Panc1 (cell line): Measurements from ENCODE around the gene SH3TC2. TPM values are rescaled to one million over a fixed set of nuclear protein-coding genes. Genes with fewer than 3 reads are reported as not detected.

Experiments
- ATAC-seq: fragments of 200-7000 bp; cut with Tn5 transposase; 2 replicates; pipeline ENCODE4 v1.9.1; 2020; ENCODE audit warnings: mild to moderate bottlenecking, moderate library complexity
- BruUV-seq: library from RNA; stranded (reverse); fragments of 400-500 nt; replicated peaks from 2 replicates; lab custom pipeline; 2021; lab: Mats Ljungman, UMichigan
- CTCF ChIA-PET: fragments of 300-600 bp; sonication (Branson Sonifier 250); formaldehyde crosslinking; loops from one replicate; lab custom pipeline; 2022; ENCODE audit warnings: antibody characterized with exemption; lab: Charles Lee
- POLR2A ChIA-PET: fragments of 300-600 bp; sonication (Branson Sonifier 250); formaldehyde crosslinking; loops from one replicate; lab custom pipeline; 2022; ENCODE audit warnings: antibody characterized with exemption; lab: Charles Lee
- DNase-seq: peaks from one replicate; pipeline ENCODE4 v3.0.0-alpha.2; 2010; ENCODE audit warnings: low read depth, low spot score
- H3K27ac ChIP-seq: 2 replicates; pipeline ENCODE4 v1.5.1; 2011; ENCODE audit warnings: mild to moderate bottlenecking, low read length, inconsistent platforms
- H3K27me3 ChIP-seq: fragments of 200-500 bp; sonication (Bioruptor generic); 2 replicates; pipeline ENCODE4 v1.6.0; 2014; ENCODE audit warnings: low read length, inconsistent platforms; ENCODE audit not compliant: control insufficient read depth, insufficient read depth
- H3K36me3 ChIP-seq: fragments of 200-500 bp; sonication (Bioruptor generic); 2 replicates; pipeline ENCODE4 v1.5.1; 2014; ENCODE audit warnings: inconsistent platforms, mild to moderate bottlenecking, low read length, moderate library complexity; ENCODE audit not compliant: control insufficient read depth, insufficient read depth
- H3K4me1 ChIP-seq: 2 replicates; pipeline ENCODE4 v1.5.1; 2011; ENCODE audit warnings: inconsistent platforms, mild to moderate bottlenecking, low read length, moderate library complexity; ENCODE audit not compliant: control insufficient read depth, insufficient read depth
- H3K4me3 ChIP-seq, 2 experiments: 2 replicates each; pipeline ENCODE4 v1.5.1; 2011 to 2012; ENCODE audit warnings: low read depth in 2 of 2, low read length in 2 of 2, mild to moderate bottlenecking in 2 of 2, inconsistent platforms in 1 of 2, moderate library complexity in 1 of 2
- H3K9me3 ChIP-seq: fragments of 200-500 bp; sonication (Bioruptor generic); 2 replicates; pipeline ENCODE4 v1.5.1; 2014; ENCODE audit warnings: low read depth, mild to moderate bottlenecking, inconsistent platforms, low read length, moderate library complexity; ENCODE audit not compliant: control insufficient read depth, insufficient read depth
- POLR2AphosphoS5 ChIP-seq: IDR thresholded peaks from 2 replicates; pipeline ENCODE4 v1.6.1; 2012; ENCODE audit warnings: mild to moderate bottlenecking, low read depth, low read length, moderate library complexity
- SIN3A ChIP-seq: IDR thresholded peaks from 2 replicates; pipeline ENCODE4 v1.6.1; 2012; ENCODE audit warnings: low read depth, mild to moderate bottlenecking, low read length, moderate library complexity, borderline replicate concordance; ENCODE audit not compliant: insufficient read depth
- TCF7L2 ChIP-seq: IDR thresholded peaks from 2 replicates; pipeline ENCODE4 v1.6.1; 2011; ENCODE audit warnings: mild to moderate bottlenecking, low read depth, low read length, inconsistent platforms
- in situ Hi-C: cut with HindIII; loops from 2 replicates; pipeline ENCODE4 v1.10.0; 2016; ENCODE audit warnings: low sequenced_read_pairs, low pct_unique_long_range_greater_than_20kb
- intact Hi-C: fragments of 100-400 bp; cut with micrococcal nuclease; formaldehyde crosslinking; loops from one replicate; pipeline ENCODE4 v1.10.0; 2022; ENCODE audit not compliant: unreplicated experiment
- total RNA-seq: library from RNA; stranded (reverse); gene quantifications from one replicate; pipeline ENCODE4 v1.2.1, GENCODE V29; 2021; ENCODE audit not compliant: unreplicated experiment
- TF ChIP-seq, protein P1 (sequence below): fragments of 450-650 bp; IDR thresholded peaks from 2 replicates; pipeline ENCODE4 v1.5.1; 2017; ENCODE audit warnings: mild to moderate bottlenecking
- TF ChIP-seq, protein P2 (sequence below), 2 experiments: IDR thresholded peaks; 2 replicates each; pipeline ENCODE4 v1.6.1; 2011 to 2012; ENCODE audit warnings: low read depth in 2 of 2, control low read depth in 1 of 2, low read length in 1 of 2, mild to moderate bottlenecking in 1 of 2, moderate library complexity in 1 of 2; ENCODE audit not compliant: insufficient read depth in 1 of 2

SH3TC2 gene
- total RNA-seq, 1 experiment from 2014 or later, result 0.33 TPM

DNA sequence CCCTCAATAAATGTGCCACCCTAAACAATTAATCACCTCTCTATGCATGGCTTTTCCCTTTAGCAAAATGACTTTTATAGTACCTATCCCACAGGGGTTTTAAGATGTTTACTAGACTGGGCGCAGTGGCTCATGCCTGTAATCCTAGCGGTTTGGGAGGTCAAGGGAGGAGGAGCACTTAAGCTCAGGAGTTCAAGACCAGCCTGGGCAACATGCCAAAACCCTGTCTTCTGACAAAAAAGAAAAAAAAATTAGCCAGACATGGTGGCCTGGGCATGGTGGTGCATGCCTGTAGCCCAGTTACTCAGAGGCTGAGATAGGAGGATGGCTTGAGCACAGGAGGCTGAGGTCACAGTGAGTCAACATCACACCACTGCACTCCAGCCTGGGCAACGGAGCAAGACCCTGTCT lies 13.5 kb downstream of the SH3TC2 start:
- intact Hi-C loops (no loop called here), in situ Hi-C loops (no loop called here)
- Histone ChIP-seq H3K27me3 (no peaks in the 10 kb centered on the region; the same call in 1 of the 2 replicates), H3K4me3 (no peak overlapping the region), H3K36me3 (no peaks in the 10 kb centered on the region), H3K9me3 (no peaks in the 10 kb centered on the region), H3K27ac (no peak overlapping the region), H3K4me1 (no peaks in the 10 kb centered on the region)
- POLR2A ChIA-PET, result no interaction called here
- ATAC-seq (no peak), DNase-seq (no peak)
- TF ChIP-seq POLR2AphosphoS5 (no peak), TCF7L2 (no peak), SIN3A (no peak)
- TF ChIP-seq, protein P1, sequence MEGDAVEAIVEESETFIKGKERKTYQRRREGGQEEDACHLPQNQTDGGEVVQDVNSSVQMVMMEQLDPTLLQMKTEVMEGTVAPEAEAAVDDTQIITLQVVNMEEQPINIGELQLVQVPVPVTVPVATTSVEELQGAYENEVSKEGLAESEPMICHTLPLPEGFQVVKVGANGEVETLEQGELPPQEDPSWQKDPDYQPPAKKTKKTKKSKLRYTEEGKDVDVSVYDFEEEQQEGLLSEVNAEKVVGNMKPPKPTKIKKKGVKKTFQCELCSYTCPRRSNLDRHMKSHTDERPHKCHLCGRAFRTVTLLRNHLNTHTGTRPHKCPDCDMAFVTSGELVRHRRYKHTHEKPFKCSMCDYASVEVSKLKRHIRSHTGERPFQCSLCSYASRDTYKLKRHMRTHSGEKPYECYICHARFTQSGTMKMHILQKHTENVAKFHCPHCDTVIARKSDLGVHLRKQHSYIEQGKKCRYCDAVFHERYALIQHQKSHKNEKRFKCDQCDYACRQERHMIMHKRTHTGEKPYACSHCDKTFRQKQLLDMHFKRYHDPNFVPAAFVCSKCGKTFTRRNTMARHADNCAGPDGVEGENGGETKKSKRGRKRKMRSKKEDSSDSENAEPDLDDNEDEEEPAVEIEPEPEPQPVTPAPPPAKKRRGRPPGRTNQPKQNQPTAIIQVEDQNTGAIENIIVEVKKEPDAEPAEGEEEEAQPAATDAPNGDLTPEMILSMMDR, result no peak
- TF ChIP-seq, protein P2, sequence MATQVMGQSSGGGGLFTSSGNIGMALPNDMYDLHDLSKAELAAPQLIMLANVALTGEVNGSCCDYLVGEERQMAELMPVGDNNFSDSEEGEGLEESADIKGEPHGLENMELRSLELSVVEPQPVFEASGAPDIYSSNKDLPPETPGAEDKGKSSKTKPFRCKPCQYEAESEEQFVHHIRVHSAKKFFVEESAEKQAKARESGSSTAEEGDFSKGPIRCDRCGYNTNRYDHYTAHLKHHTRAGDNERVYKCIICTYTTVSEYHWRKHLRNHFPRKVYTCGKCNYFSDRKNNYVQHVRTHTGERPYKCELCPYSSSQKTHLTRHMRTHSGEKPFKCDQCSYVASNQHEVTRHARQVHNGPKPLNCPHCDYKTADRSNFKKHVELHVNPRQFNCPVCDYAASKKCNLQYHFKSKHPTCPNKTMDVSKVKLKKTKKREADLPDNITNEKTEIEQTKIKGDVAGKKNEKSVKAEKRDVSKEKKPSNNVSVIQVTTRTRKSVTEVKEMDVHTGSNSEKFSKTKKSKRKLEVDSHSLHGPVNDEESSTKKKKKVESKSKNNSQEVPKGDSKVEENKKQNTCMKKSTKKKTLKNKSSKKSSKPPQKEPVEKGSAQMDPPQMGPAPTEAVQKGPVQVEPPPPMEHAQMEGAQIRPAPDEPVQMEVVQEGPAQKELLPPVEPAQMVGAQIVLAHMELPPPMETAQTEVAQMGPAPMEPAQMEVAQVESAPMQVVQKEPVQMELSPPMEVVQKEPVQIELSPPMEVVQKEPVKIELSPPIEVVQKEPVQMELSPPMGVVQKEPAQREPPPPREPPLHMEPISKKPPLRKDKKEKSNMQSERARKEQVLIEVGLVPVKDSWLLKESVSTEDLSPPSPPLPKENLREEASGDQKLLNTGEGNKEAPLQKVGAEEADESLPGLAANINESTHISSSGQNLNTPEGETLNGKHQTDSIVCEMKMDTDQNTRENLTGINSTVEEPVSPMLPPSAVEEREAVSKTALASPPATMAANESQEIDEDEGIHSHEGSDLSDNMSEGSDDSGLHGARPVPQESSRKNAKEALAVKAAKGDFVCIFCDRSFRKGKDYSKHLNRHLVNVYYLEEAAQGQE (IDR thresholded peaks at IDR 0.05; ENCODE audit: insufficient read depth in 1 of 2, low read depth in 2 of 2, low read length in 1 of 2), result no peak
- BruUV-seq, result no TSS peak
- CTCF ChIA-PET, result interaction anchor here (0.5 to 1.2 kb wide), 2 partner anchors 14 to 220 kb away, joined by 3 to 4 read pairs; no protein-coding TSS in a partner anchor

DNA sequence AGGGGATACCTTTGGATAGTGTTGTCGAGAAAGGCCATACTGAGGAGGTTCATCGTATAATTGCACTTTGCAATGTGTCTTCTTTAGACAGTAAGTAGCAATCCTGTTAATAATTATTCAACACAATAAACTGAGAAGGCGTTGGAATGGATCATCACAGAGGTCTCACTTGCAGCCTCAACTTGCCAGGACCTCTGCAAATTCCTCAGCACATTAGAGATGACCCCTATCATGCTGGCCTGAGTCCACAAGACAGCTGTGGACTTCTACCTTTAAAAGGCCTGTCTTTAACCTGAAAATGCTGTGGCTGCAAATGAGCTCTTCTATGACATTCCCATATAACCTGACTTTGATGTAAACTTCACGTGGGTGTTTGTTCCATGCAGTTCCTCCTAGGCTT lies 14.1 kb downstream of the SH3TC2 start:
- no peaks in the 10 kb centered on the region for H3K4me1 ChIP-seq
- H3K27me3 ChIP-seq, result no peaks in the 10 kb centered on the region; the same call in 1 of the 2 replicates
- H3K27ac ChIP-seq, result no peak overlapping the region
- in situ Hi-C loops, result no loop called here
- ChIA-PET CTCF (interaction anchor here (1.2 kb wide), 1 partner anchor 13 kb away, joined by 4 read pairs; no protein-coding TSS in a partner anchor), POLR2A (no interaction called here)
- DNase-seq (no peak), ATAC-seq (no peak)
- no peaks in the 10 kb centered on the region for H3K36me3 ChIP-seq
- no peaks in the 10 kb centered on the region for H3K9me3 ChIP-seq
- TF ChIP-seq SIN3A (no peak), TCF7L2 (no peak), POLR2AphosphoS5 (no peak)
- TF ChIP-seq, protein P1, result no peak
- TF ChIP-seq, protein P2 (IDR thresholded peaks at IDR 0.05; ENCODE audit: insufficient read depth in 1 of 2, low read depth in 2 of 2, low read length in 1 of 2), result no peak
- intact Hi-C loops, result no loop called here
- BruUV-seq, result no TSS peak
- no peak overlapping the region for H3K4me3 ChIP-seq
